H4 (cell line): ENCODE data around the gene KIZ. TPM values are rescaled to one million over a fixed set of nuclear protein-coding genes. Genes with fewer than 3 reads are reported as not detected.

Source experiments
- DNase-seq: peaks from one replicate; pipeline ENCODE4 v3.0.0-alpha.2; 2015; ENCODE audit warnings: low spot score
- total RNA-seq: library from RNA; depleted of rRNA; stranded (reverse); fragments of >200 nt; shearing (Covaris generic); gene quantifications from 2 replicates; pipeline ENCODE4 v1.2.3, GENCODE V29; 2014

The KIZ gene
- total RNA-seq, 1 experiment from 2014 or later, result 11.1 TPM

DNA sequence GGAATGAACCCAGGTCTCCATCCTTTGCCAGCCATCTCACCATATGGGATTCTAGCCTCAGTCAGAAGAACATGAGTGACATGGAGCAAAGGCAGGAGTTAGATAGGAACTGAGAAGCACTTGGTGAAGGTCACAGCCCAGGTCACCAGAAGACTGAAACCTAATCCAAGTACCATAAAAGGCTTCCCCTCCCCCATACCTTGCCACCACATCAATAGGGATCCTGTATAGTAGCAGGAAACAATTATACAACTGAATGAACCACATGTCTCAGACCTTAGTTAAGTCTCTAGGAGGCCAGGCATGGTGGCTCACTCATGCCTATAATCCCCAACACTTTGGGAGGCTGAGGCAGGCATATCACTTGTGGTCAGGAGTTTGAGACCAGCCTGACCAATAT is 49.6 kb downstream of the KIZ start:
- no peak for DNase-seq

DNA sequence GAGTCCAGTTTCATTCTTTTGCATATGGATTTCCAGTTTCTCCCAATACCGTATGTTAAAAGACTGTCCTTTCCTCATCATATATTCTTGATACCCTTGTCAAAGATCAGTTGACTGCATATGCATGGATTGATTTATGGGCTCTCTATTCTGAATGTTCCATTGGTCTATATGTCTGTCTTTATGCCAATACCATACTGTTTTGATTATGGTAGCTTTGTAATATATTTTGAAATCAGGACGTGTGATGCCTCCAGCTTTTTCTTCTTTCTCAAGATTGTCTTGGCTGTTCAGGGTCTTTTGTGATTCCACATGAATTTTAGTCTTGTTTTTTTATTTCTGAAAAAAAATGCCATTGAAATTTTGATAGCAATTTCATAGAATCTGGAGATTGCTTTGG is 51.9 kb downstream of the KIZ start:
- DNase-seq, result no peak

DNA sequence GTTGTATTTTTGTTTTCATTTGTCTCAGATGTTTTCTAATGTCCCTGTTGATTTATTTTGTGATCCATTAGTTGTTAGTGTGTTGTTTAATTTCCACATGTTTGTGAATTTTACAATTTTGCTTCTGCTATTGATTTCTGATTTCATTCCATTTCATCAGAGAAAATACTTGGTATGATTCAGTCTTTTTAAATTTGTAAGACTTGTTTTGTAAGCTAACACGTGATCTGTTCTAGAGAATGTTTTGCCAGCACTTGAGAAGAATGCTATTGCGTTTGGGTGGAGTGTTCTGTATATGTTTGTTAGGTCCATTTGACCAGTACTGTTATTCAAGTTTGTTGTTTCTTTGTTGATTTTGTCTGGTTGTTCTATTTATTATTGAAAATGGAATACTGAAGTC is 53.9 kb downstream of the KIZ start:
- DNase-seq, result no peak

DNA sequence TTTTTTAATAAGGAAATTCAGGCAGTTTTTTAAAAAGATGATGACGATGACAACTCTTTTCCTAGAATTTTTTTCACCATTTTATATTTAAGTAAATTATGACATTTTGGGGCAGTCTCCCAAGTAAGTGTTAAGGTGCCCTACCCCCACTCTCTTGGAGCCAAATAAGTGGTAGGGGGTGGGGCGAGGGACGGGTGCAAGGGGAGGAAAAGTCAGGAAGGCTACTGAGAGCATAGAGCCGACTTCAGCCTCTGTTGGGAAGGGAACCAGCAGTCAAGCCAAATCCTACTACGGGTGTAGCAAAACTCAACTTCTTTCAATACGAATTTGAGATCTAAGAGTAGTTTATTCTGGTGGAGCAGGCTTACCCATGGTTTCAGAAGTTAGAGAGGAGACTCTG is 54.4 kb downstream of the KIZ start:
- DNase-seq, result no peak

DNA sequence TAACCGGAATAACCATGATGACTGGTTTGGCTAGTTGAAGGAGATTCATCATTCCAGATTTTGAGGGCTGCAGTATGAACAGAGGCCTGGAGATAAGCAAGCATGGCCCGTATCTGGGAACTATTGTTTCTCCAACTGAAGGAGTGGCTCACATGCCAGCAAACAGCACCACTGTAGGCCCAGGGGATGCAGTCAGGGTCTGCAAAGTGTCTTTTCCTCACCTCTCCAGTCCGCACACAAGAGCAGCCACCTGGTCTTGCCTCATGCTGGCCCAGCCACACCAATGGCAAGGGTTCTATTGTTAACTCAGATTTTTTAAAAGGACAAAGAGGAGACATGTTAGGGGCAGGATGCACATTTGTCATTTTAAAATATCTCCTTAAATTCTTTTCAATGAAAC is 55.1 kb downstream of the KIZ start:
- DNase-seq, result no peak

DNA sequence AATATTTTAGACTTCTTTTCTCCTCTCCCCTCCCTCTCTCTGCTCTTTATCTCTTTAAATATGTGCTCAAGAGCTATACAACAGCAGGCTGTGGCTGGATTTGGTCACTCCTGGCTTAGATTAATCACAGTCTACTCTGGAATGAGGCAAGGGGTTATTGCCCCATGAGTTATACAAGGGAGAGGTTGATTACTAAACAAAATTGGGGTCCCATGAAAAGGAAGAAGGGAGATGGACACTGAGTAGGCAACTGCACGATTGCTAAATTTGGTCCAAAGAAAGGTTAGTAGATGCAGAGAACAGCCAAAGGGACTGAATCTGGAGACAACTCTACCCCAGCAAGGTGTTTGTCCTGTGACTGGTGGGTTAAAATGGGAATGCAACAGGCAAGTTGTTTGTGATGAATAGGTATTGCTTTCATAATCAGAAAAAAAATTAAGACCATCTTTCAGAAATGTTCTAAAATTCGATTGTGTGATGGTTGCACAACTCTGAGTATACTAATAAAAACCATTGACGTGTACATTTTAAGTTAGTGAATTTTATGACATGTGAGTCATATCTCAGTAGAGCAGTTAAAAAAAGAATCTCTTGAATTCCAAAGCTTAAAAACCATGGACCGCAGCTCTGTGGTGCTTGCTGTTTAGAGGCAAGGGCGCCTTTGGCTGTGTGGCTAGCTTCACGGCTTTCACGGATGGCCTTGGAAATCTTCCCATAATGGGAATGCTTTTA is 57.1 kb downstream of the KIZ start:
- DNase-seq, result peak; percentile 84

DNA sequence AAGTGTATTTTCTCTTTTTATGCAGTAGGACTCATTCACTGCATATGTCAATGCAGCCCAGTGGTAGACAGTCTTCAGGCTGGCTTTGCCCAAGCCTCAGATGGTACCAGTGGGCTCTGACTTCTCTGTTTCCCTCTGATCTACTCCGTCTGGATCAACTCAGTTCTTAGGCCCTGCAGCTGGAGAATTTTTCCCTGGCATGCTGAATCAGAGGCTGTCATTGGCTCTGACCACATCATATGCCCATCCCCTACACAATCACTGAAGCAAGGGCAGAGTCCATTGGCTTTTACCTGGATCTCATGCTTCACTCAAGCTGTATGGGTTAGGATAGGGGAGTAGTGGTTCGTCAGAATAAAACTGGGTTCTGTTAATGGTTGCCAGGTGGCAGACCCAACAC is 57.8 kb downstream of the KIZ start:
- DNase-seq, result peak; percentile 49

DNA sequence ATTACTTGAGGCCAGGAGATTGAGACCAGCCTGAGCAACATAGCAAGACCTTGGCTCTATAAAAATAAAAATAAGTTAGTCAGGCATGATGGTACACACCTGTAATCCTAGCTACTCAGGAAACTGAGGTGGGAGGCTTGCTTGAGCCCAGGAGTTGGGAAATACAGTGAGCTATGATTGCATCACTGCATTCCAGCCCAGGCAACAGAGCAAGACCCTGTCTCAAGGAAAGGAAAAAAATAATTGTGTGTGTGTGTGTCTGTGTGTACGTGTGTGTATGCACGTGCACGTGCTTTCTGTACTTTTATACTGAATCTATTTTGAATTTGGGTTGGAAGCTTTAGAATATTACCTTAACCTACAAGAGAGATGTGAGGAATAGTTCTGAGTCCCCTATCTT is 58.9 kb downstream of the KIZ start:
- DNase-seq, result peak; percentile 30

DNA sequence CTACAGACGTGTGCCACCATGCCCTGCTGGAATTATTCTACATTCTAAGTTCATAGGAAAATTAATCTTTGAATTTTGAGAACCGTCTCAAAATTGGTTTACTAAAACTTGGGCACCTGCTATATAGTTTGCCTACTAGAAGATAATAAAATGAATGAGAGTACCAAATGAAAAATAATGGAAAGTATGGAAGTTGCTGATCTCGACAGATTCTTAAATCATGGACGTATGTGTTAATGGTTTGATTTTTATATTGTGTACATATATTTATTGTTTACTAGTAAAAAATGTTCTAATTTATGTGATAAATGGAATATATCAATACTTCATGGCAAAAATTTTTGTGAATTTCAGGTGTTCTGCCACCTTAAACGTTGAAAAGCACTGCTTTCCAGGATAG is 60.0 kb downstream of the KIZ start:
- no peak for DNase-seq

DNA sequence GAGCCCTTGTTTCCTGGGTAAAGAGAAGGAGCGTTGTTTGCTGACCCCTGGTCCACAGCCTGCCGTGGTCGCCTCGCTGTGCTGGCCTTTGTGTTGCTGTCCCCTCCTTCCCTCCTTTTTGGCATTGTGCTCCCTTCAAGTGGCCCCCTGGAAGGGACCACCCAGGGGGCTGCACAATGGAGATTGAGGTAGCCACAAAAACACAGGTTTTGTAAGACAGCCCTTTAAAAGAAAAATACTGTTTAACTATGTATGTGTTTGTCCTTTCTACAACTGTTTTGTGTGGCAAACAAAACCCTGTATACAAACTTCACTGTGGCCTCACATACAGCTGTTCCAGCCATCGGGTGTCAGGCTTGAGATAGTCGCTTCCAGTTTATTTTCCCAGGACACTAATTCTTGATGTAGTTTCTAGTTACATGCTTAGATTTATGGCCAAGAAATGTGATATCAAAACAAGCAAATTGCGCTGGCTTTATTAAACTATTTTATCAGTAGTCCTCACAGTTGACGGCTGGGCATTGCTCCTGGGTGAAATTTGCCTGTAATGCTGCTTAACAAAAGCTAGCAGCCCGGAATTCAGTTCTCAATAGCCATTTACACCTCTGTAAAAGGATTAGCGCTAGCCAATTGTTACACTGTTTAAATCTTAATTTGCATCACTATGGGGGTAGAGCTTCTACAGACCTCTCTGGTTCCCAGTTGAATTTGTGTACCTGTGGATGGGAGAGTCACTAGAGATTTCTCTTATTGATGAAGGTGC is 64.1 kb downstream of the KIZ start:
- DNase-seq, result no peak

DNA sequence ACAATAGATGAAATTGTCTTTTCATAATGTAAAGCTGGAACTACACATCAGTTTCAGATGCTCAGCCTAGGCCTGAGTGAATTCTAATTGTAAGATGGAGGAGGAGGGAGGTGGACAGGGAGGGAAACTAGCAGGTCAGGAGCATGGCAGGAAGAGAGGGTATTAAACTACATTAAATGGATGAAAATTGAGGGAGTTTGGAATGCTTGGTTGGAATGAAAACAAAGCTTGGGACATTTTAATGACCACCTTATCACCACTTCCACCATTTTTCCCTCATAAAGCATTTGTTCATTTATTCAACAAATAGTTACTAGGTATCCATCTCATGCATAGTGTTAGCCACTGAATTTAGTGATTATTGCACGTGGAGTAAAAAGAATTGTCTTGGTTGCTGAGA is 65.0 kb downstream of the KIZ start:
- no peak for DNase-seq

DNA sequence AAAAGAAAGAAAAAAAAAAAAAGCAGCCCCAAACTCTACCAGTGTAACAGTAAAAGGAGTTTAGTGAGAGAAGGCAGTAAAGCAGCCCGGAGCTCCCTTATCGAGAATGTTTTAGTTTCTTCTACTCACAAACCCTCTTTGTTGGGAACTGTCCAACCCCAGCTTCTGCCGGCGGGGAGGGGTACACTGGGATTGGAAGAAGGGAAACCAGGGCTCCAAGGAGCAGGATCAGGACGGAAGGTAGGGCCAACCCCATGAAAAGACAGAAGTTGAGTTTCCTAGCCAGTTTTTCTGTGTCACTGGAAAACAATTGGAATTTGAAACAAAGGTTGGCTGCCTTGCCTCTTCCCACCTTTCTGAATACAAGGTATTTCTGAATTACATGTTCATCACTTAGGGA is 66.0 kb downstream of the KIZ start:
- no peak for DNase-seq

DNA sequence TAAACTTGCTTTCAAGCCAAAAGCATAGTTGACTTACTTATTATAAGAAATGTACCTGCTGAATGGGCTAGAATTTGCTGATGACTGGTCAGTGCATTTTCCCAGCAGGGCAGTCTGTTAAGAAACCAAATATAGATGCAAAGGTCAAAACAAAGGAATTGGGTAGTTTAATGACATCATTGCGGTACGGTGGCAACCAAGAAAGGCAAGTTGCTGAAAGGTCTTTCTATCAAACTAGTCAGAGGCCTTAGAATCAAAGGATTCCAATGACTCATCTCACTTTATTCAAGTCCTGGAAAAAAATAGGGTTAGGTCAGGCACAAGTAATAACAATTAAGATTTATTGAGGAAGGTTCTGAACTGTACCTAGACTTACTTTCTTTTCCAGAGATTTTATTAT is 76.4 kb downstream of the KIZ start:
- peak; percentile 70 for DNase-seq

DNA sequence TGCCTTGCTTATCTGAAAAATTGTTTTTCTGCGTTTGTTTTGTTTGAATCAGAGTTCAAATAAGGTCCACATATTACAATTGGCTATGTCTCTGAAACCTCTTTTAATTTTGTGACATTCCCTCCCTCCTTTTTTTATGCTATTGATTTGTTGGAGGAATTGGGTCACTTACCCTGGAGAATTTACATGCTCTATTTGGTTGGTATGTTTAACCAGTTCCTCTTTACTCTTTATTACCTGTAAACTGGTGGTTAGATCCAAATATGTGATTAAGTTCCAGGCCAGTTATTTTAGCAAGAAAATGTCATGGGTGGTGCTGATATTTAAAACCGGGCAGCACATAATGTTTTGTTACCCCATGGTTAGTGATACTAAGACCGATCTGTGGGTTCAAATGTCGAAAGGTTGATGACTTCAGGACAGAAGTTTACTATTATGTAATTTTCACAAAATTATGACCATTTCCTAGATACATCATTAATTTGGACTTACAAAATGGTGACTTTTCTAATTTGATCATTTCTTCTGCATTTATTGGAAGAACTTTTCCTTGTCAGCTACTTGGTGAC is 77.3 kb downstream of the KIZ start:
- DNase-seq, result no peak

DNA sequence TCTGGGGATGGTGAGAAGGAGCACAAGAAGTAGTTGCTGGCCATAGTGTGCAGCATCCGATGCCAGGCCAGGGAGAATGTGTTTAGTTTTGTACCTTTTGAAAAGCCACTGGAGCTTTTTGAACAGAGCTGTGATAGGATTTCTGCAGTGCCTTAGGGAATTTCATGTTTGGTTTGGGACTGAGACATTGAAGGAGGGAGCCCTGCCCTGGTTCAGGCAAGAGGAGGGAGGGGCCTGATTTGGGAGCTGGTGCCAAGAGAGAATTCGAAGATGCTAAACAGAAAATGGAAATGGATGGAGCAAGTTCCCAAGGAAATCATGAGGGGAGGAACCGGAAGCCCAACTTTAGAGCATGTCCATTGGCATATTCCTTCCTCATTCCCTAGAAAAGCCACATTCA is 80.7 kb downstream of the KIZ start:
- no peak for DNase-seq

DNA sequence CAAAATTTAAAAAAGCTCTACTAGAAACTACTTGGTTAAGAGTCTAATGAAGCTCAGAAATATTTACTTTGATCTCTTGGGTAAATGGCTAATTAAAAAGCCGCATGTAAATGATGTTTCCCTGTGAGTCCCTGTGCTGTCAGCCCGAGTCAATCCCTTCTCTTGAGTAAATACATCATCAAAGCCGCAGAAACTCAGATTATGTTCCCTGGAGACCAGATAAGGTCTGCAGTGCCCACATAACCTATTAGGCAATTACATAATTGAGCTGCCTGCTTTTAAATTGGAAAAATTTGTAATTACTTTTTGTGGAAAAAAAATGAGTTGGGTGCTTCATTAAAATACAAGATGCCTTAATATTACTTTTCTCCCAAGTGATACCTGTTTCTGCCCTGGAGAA is 83.1 kb downstream of the KIZ start:
- DNase-seq, result no peak

DNA sequence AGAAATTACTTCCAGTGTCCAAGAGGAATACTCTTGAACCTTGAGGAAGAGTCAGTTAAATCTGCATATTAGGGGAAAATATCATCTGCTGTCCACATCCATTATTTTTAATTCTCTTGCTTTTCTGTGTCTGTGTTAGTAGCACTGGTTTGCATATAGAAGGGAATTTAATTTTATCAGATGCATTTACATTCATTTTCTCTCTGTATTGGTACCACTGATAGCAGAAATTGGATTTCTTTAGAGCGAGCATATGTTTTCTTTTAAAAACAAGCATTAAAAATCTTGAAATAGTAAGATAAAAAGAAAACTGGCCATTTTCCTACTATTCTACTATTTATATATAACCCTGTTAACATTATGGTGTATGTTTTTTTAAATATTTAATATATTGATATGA is 83.8 kb downstream of the KIZ start:
- DNase-seq, result no peak

DNA sequence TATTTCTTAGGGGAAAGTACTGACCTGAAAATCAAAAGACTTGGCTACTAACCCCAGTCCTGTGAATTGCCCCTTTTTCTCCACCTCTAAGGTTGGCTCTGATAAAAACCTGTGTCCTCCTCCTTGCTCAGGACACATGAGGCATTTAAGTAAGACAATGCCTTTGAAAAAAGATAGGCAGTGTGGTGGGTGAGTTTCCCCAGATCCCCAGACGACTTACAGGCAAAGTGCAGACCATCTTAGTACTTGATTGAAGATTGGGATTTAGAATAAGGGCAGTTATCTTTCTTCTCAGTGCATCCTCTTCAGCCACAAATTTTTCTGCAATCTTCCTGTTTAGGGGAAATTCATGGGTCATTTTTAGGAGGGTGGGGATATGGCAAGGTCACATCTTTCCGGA is 87.8 kb downstream of the KIZ start:
- DNase-seq, result no peak

DNA sequence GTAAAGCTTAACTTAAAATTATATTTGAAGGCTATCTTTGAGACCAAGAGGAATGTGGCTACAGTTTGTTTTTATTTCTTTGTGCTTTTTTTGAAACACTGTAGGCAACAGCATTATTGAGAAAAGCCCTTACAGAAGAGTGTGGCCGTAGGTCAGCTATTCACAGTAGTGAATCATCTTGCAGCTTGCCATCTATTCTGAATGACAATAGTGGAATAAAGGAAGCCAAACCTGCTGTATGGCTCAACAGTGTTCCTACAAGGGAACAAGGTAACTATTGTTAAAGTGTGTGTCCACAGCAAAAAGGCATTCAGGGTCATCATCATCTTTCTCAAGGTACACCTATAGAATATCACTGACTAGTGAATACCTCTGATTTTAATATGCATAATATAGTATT is 88.5 kb downstream of the KIZ start:
- DNase-seq, result no peak

DNA sequence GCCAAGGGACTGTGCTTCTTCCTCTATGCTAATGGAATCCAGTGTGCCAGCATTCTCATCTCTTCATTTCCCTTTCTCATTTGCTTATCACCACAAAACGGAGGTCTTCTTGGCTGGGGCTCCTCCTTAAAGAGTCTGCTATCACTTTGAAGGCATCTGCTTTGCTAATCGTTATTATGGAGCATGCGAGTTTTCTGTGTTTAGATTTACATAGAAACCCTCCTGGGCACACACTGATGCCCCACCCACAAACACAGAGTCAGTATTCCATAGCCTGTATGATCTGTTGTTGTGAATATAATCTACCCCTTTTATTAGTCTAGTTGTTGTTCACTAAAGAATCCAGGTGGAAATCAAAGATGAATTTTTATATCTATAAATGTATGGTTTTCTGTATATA is 93.8 kb downstream of the KIZ start:
- DNase-seq, result no peak

DNA sequence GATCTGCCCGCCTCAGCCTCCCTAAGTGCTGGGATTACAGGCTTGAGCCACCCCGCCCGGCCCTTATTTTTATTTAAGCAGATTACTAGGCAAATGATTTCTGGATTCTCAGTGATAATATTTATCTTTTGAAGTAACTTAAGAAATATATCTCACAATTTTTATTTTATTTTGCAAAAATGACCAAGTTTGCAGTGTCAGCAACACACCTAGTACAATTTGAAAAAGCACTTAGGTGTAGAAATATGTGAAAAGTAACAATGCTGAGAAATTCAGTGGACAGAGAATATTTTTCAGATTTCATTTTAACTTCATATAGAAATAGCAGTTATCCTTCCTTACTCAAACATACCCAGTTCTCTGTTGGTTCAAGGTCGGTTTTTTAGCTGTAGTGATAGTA is 98.3 kb downstream of the KIZ start:
- no peak for DNase-seq

DNA sequence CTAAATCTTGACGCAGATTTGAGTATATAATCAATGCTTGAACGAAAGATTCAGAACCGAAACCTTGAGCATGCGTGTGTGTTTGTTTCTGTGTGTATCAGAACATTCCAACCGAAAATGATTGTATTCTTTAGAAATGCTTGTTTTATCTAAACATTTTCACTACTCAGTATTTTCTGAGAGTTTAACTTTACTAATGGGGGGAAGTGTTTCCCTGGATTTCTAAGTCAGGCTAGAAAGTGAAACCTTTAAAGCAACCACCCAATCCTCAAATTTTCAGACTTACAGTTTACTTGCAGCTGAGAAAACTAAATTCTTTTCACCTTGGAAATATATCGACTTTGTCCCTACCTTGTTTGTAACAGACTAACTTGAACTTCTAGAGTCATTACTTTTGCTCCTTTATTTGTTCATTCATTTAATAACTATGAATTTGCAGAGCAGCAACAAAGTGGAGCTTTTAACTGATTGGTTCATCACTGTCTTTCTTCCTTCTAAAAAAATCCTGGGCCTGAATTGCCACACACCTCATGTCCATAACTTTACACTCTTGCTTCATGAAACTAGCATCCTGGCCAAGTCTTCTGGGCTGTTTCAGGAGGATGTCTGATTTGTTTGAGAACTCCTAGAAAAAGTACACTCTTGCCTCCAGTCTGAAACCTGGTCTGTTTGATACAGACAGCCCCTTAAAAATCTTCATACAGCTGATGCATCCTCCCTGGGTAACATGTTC is 99.5 kb downstream of the KIZ start:
- no peak for DNase-seq

DNA sequence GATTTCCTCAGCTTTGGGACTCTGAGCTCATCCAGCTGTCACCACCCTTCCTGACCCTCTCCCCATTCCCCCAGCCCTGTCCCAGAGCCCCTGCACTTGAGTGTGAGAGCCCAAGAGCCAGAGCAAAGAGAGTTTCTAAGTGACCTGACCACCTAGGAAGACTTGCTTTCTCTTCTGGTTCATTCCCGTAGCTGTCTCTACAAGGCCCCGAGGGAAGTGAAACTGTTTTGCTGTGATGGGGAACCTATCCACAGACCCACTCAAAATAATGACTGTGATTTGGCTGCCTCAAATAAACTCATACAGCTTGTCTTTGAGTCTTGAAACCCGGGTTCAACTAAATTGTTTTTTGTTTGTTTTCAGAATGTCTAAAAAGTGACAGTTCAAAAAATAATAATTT is 102.6 kb downstream of the KIZ start:
- no peak for DNase-seq
